Neutrophil (primary cell): ENCODE data around the gene EGLN1.

Source experiments
- H3K27ac ChIP-seq: fragments of 200-600 bp; sonication (generic); 2 replicates; pipeline ENCODE4 v1.5.1; 2016; ENCODE audit warnings: mild to moderate bottlenecking, moderate library complexity
- H3K27me3 ChIP-seq: fragments of 200-600 bp; sonication (generic); 2 replicates; pipeline ENCODE4 v1.6.0; 2016; ENCODE audit warnings: mild to moderate bottlenecking
- H3K36me3 ChIP-seq: fragments of 200-600 bp; sonication (generic); 2 replicates; pipeline ENCODE4 v1.5.1; 2017
- H3K4me1 ChIP-seq, 2 experiments: fragments of 200-600 bp in 1 of 2; sonication (generic) in 1 of 2; 1 replicate in 1 of 2; 2 replicates in 1 of 2; pipeline versions ENCODE4 v1.5.1 to v1.6.1; 2013 to 2016; ENCODE audit warnings: low read depth in 1 of 2, low read length in 1 of 2, mild to moderate bottlenecking in 1 of 2, moderate library complexity in 1 of 2; ENCODE audit not compliant: control insufficient read depth in 1 of 2, insufficient read depth in 1 of 2
- H3K4me3 ChIP-seq, 2 experiments: fragments of 200-600 bp in 1 of 2; sonication (generic) in 1 of 2; 1 replicate in 1 of 2; 2 replicates in 1 of 2; pipeline ENCODE4 v1.5.1; 2013 to 2016; ENCODE audit warnings: low read depth in 1 of 2, low read length in 1 of 2, mild to moderate bottlenecking in 1 of 2, moderate library complexity in 1 of 2
- H3K9me3 ChIP-seq: fragments of 200-600 bp; sonication (generic); 2 replicates; pipeline ENCODE4 v1.5.1; 2016
- CTCF ChIP-seq: fragments of 200-600 bp; sonication (generic); IDR thresholded peaks from 2 replicates; pipeline ENCODE4 v1.5.1; 2016; ENCODE audit warnings: antibody characterized with exemption

Gene EGLN1

GRCh38 chr1:231332761-231333160 is 89.3 kb downstream of the EGLN1 start:
- no peaks in the 10 kb centered on the region for H3K27me3 ChIP-seq
- H3K9me3 ChIP-seq, result no peaks in the 10 kb centered on the region
- H3K36me3 ChIP-seq, result peaks cover 20% of the 10 kb centered on the region
- no peak for TF ChIP-seq CTCF
- H3K4me3 ChIP-seq, result no peak overlapping the region
- peaks cover 40 to 42% of the 10 kb centered on the region in 2 experiments for H3K4me1 ChIP-seq
- no peak overlapping the region for H3K27ac ChIP-seq

GRCh38 chr1:231329483-231329882 is 92.6 kb downstream of the EGLN1 start:
- Histone ChIP-seq H3K9me3 (no peaks in the 10 kb centered on the region), H3K4me1 (peaks cover 12 to 16% of the 10 kb centered on the region in 2 experiments), H3K27me3 (no peaks in the 10 kb centered on the region), H3K27ac (no peak overlapping the region), H3K36me3 (peaks cover 8% of the 10 kb centered on the region), H3K4me3 (no peak overlapping the region)
- no peak for TF ChIP-seq CTCF

GRCh38 chr1:231327617-231328016 is 94.5 kb downstream of the EGLN1 start:
- Histone ChIP-seq H3K36me3 (peaks cover 4% of the 10 kb centered on the region), H3K27me3 (no peaks in the 10 kb centered on the region), H3K27ac (no peak overlapping the region), H3K9me3 (no peaks in the 10 kb centered on the region), H3K4me1 (no peaks in the 10 kb centered on the region), H3K4me3 (no peak overlapping the region)
- no peak for TF ChIP-seq CTCF

GRCh38 chr1:231326248-231326647 is 95.8 kb downstream of the EGLN1 start:
- Histone ChIP-seq H3K4me3 (no peak overlapping the region), H3K36me3 (peaks cover 1% of the 10 kb centered on the region), H3K9me3 (no peaks in the 10 kb centered on the region), H3K27ac (no peak overlapping the region), H3K4me1 (no peaks in the 10 kb centered on the region), H3K27me3 (no peaks in the 10 kb centered on the region)
- TF ChIP-seq CTCF, result no peak

GRCh38 chr1:231324660-231325059 is 97.4 kb downstream of the EGLN1 start:
- no peak for TF ChIP-seq CTCF
- H3K36me3 ChIP-seq, result no peaks in the 10 kb centered on the region
- H3K4me1 ChIP-seq, result no peaks in the 10 kb centered on the region
- no peak overlapping the region for H3K4me3 ChIP-seq
- no peaks in the 10 kb centered on the region for H3K27me3 ChIP-seq
- no peaks in the 10 kb centered on the region for H3K9me3 ChIP-seq
- H3K27ac ChIP-seq, result no peak overlapping the region
